CD4-positive, alpha-beta T cell treated with Interleukin-12 subunit alpha and Interleukin-12 subunit beta, for 1 hour (primary cell): ENCODE results near the gene MEX3A.
A peak's percentile ranks its signal among the peaks of the same experiment; 100 is the strongest.
"Not testable (repeated sequence)": the region's sequence is repeated elsewhere in the genome, so short reads cannot be mapped to it uniquely, and the experiment has no call there.

Experiments used
- DNase-seq: peaks from one replicate; pipeline ENCODE4 v3.0.0-alpha.2; 2020

MEX3A gene

DNA sequence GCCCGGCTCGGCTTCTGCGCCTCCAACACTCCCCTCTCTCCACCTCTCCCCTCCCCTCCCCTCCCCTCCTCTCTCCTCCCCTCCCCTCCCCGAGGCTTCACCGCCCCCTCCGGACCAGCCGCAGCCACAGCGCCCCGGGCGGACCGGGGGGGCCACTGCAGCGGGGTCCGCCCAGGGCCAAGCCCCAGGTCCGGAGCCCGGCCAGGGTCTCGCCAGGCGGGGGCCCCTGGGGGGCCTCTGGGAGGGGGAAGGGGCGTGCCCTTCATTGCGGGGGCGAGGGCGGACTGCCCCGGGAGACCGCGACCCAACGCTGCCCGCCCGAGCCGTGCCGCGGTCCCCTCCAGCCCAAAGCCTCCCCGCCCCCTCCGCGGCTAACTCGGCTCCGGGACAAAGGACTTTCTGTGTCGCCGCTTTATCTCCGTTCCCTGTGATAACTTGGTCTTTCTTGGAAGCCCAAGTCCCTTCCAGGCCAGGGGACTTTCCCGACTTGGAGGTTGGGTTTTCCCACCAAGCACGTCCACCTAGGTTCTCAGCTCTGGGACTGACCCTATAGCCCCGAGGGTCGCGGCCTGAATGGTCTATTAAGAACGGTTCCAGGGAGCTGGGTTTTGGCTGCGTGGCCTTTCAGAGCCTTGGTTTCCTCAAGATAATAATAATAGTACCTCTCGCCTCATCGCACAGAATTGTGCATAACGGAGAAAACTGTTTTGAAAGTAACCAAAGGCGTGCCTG is 28.3 kb downstream of the MEX3A start, which contains the start of gene UBQLN4:
UBQLN4 (minus strand) TSS at position 31 of the 732 bp plus-strand sequence. CDS start 97 bp downstream, outside the sequence.
- DNase-seq, result peak; percentile 91

DNA sequence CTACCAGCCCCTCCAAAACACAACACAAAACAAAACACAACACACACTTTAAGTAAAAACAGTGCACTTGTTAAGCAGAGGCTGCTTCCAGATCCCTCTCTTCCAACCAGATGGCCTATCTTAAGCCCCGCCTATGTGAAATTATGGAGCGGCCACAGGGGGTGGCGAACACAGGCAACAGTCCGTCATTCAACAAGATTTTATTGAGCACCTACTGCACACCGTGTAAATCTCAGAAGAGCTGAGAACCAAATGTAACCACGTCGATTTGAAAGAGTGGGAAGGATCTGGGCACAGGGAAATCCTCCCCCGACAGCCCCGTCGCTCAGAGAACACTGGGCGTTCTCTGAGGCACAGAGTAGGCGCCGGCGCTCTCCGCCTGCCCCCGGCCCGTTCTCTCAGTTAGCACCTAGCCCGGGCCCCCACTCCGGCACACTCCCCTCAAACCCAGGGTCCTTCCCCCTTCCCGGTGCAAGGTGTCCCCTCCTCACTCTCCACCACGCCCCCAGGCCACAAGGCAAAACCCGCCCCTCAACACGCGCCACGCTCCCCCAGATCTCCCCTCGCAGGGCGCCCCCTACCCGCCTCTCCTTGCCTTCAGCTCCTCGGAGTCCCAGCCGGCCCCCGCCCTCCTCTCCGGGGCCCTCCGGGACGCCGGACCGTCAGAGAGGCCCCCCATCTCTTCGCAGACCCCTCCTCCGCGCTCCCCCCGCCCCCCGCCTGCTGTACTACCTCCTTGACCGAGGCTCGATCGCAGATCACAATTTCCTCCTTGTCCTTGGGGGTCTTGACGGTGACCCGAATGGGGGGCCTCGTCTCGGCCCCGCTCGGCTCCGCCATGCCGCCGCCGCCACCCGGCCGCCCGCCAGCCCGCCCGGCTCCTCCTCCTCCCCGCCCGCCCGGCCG is 29.1 kb downstream of the MEX3A start:
- DNase-seq, result peak; percentile 71

DNA sequence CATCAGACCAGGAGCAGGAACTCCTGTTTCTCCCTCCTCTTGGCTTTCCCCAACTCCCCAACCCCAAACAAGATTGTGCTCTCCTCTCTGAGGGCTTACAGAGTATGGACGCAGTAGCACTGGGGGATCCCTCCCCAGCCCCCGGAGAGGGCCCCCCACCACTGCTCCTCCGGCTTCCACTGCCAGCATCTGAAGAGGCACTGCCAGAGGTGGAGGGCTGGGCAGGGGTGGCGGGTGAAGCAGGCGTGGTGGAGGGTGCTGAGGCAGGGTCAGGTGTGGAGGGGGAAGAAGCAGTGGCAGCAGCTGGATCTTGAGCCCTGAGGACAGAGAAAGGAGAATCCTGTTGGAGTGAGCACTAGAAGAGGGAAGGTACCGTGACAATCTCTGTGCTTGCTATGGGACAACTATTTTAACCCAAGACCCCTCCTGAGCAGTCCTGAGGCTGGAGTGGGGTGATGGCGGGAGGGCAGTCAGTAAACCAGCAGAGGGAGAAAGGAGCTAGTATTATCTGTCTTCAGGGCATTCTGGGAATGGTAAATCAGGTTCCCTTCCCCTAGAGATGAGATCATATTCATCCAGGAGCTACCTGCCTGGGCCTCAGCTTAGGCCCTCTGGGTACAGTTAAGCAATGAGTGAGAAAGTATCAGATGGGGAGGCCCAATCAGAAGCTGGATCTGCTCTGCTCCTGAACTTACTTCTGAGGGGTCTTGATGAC is 31.1 kb downstream of the MEX3A start:
- no peak for DNase-seq

DNA sequence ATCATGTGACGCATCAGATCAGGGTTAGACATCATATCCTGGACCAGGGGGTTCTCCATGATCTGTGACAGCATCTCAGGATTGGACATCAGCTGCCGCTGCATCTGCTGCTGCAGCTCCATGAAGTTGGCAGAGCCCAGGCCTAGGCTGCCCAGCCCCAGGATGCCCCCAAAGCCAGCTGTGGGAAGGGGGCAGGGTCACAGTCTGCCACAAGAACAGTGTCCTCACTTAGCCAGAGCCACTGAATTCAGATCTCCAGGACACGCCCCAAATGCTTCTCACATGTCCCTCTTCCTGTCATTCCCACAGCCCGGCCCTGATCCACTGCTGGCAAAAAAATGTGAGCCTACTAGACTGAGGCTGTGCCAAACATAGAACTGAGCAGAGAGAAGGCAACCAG is 31.9 kb downstream of the MEX3A start:
- no peak for DNase-seq

DNA sequence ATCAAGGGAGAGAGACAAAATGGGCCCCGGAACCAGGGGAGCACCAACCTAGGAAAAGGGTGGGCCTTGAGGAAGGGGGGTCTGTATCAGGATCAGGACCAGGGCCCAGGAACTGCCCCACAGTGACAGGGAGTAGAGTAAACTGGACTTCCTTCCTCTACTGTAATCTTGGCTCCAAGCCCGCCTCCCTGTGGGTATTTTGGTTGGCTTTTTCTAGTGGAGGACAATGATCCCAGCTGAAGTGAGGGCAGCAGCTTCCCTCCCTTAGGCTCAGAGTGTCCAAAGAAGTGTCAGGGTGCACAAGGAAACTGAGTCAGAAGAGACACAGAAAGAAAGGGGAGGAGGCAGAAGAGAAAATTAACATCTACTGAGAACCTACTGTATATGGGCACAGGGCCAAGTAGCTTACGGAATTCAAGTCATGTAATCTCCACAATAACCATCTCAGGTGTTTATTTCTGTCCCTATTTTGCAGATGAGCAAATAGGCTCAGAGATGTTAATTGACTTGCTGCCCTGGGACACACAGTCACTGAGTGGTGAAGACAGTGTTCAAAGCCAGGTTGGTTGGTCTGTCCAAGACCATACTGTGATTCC is 33.5 kb downstream of the MEX3A start:
- DNase-seq, result no peak

DNA sequence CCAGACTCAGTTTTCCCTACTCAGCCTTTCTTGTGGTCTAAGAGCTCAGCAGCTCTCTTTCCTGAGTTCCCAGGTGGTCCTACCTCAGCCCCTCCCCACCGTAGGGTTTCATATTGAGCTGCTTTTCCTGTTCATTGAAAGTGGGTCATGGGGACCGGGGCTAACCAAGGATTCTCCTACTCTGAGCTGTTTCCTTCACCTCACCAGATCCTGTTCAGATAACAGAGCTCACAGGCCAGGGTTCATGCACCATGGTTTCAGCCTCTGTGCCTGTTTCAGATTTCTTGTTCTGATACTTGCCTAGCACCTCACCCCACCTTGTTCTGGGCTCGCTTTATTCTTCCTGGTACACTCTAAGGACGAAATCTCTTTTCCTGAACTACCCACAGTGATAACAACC is 37.2 kb downstream of the MEX3A start:
- peak; percentile 6 for DNase-seq

DNA sequence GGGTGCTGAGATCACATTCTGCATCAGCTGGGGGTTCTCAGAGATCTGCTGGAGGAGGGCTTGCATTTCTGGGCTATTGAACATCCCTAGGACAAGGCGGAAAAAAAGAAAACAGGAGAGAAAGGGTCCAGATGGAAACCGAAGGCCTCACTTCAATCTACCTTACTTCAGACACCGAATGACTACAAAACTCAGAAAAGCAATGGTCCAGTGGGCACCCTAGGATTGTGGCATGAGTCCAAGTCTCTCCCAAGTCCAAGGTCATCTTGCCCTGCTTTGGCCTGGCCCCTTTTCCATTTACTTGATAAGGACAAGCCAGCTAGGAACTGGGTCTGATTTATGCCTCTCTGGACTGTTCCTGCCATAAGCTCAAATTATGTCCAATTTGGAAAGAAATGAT is 39.4 kb downstream of the MEX3A start:
- no peak for DNase-seq

DNA sequence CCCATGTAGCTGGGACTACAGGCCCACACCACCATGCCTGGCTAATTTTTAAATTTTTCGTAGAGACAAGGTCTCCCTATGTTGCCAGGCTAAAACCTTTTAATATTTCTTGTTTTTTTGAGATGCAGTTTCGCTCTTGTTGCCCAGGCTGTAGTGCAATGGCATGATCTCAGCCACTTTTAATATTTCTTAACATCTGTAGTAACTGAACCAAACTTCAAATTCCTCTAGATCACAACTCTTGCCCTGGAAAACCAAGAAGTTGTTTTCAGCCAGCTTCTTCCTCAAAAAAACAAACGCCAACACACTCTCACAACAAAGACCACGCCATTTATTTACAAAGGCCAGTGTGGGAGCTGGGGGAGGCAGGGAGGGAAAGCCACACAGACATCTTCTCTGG is 47.3 kb downstream of the MEX3A start:
- DNase-seq, result not testable (repeated sequence)

DNA sequence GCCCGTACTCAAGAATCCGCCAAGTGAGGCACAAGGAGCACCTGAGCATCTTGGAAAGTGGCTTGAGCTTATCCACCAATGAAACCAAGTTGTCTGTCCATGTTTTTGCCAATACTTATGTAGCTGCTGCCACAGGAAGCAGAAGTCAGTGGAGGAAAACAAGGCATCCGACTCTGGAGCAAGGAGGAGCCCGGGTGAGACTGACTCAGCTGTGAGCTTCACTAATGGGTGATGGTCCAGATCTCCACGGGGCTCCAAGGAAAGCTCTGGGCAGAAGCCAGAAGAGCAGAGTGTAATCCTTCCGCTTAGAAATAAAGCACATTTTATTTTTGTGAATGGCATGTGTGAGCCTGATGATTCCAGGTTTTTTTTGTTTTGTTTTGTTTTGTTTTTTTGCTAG is 49.3 kb downstream of the MEX3A start:
- no peak for DNase-seq

DNA sequence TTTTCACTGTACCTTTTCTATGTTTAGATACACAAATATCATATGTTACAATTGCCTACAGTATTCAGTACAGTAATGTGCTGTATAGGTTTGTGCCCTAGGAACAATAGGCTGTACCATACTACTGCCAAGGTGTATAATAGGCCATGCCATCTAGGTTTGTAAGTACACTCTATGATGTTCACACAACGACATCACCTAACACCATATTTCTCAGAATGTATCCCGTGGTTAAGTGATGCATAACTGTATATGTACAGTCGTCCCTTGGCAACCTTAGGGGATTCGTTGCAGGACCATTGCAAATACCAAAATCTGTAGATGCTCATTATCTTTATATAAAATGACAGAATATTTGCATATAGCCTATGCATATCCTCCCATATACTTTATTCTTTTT is 55.7 kb downstream of the MEX3A start:
- no peak for DNase-seq

DNA sequence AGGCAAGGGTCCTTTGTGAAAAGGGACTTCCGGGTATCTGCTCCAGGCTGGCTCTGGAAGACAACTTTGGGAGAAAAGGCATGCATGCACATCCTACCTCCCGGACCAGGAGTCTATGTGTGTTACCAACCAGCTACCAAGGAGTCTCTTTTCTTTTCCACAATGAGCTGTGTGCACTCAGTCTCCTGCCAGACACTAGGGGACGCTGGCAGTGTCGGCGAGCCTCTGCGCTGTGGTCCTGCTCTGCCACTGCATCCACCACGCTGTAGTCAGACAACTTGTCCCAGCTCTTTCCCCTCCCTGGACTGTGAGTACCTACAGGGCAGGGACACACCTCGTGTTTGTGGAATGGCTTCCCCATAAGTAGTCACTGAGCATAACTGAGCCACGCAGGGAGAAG is 56.4 kb downstream of the MEX3A start:
- DNase-seq, result peak; percentile 40

DNA sequence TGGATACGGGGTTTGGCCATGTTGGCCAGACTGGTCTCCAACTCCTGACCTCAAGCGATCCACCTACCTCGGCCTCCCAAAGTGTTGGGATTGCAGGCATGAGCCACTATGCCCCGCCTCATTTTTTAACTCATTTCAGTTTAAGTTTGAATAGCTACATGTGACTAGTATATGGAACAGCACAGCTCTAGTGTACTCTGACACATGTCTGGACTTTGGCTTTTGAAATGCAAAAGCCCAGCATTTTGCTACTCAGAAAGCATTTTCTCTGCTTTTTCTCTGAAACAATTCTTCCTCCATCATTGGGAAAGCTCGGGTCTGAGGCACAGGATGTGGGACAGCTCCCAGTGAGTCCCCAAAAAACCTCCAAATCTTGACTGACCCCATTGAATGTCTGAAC is 57.5 kb downstream of the MEX3A start:
- DNase-seq, result no peak
